Measurements from ENCODE around the gene BCR. TPM values are rescaled to one million over a fixed set of nuclear protein-coding genes. Genes with fewer than 3 reads are reported as not detected.

The BCR gene
- total RNA-seq, 2 experiments from 2014 or later: 30.4 to 32.0 TPM

DNA sequence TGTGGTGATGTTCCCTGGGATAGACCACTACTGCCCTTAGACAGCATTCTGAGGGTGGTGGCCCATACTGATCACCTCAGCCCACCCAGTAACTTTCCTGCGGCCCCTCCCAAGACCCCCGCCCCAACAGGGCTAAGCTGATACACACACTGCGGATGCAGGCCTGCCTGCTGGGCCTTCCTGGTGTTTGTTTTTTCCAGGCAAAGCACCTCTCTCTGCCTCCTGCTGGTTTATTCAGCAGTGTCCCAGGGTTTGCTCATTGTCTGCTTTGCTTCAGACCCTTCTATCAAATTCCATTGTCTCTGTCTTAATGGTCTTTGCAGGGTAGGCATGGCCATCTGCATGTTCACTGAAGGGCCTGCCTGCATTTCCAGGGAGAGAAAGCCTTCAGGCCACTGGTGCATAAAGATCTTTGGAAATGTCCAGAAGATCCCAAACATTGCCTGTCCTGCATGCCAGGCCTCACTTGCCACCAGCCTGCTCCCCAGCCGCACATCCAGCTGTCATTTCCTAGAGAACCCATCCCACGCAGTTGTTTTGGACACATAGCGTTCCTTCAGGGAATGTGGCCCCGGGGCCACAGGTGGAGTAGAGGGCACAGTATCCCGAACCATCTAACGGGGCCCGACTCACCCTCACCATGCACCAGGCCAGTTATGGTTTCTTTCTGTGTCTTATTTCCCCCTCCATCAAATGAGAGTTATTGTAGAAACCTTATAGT lies 50.2 kb downstream of the BCR start:
- no peak for DNase-seq
- TF ChIP-seq, protein P1, sequence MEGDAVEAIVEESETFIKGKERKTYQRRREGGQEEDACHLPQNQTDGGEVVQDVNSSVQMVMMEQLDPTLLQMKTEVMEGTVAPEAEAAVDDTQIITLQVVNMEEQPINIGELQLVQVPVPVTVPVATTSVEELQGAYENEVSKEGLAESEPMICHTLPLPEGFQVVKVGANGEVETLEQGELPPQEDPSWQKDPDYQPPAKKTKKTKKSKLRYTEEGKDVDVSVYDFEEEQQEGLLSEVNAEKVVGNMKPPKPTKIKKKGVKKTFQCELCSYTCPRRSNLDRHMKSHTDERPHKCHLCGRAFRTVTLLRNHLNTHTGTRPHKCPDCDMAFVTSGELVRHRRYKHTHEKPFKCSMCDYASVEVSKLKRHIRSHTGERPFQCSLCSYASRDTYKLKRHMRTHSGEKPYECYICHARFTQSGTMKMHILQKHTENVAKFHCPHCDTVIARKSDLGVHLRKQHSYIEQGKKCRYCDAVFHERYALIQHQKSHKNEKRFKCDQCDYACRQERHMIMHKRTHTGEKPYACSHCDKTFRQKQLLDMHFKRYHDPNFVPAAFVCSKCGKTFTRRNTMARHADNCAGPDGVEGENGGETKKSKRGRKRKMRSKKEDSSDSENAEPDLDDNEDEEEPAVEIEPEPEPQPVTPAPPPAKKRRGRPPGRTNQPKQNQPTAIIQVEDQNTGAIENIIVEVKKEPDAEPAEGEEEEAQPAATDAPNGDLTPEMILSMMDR (IDR thresholded peaks at IDR 0.05): no peak
- H3K27ac Mint-ChIP-seq: no peak overlapping the region
- H3K4me1 Mint-ChIP-seq (ENCODE audit: low read depth): peaks cover 54% of the 10 kb centered on the region
- CTCF ChIA-PET: no interaction called here
- POLR2A ChIA-PET: interaction anchor here (1.7 kb wide), 1 partner anchor 11 kb away, joined by 4 read pairs; no protein-coding TSS in a partner anchor
- H3K4me3 Mint-ChIP-seq: no peak overlapping the region
- peaks cover 22% of the 10 kb centered on the region for H3K9me3 Mint-ChIP-seq
- intact Hi-C loops (cut with micrococcal nuclease): no loop called here
- H3K36me3 Mint-ChIP-seq (ENCODE audit: low read depth): peaks cover 45% of the 10 kb centered on the region
- H3K27me3 Mint-ChIP-seq: no peaks in the 10 kb centered on the region
- no peak for ATAC-seq

- Mint-ChIP-seq H3K27me3 (no peaks in the 10 kb centered on the region), H3K4me3 (no peak overlapping the region), H3K36me3 (ENCODE audit: low read depth) (peaks cover 50% of the 10 kb centered on the region), H3K27ac (no peak overlapping the region), H3K9me3 (peaks cover 22% of the 10 kb centered on the region), H3K4me1 (ENCODE audit: low read depth) (peaks cover 52% of the 10 kb centered on the region)
- intact Hi-C loops (cut with micrococcal nuclease): no loop called here
- ATAC-seq (no peak), DNase-seq (no peak)
- TF ChIP-seq, protein P1 (IDR thresholded peaks at IDR 0.05): no peak
- POLR2A ChIA-PET: interaction anchor here (1.7 kb wide), 1 partner anchor 10 kb away, joined by 4 read pairs; no protein-coding TSS in a partner anchor
- CTCF ChIA-PET: no interaction called here
Measured at GRCh38 chr22:23231471-23232093, 51.3 kb downstream of the BCR start.

DNA sequence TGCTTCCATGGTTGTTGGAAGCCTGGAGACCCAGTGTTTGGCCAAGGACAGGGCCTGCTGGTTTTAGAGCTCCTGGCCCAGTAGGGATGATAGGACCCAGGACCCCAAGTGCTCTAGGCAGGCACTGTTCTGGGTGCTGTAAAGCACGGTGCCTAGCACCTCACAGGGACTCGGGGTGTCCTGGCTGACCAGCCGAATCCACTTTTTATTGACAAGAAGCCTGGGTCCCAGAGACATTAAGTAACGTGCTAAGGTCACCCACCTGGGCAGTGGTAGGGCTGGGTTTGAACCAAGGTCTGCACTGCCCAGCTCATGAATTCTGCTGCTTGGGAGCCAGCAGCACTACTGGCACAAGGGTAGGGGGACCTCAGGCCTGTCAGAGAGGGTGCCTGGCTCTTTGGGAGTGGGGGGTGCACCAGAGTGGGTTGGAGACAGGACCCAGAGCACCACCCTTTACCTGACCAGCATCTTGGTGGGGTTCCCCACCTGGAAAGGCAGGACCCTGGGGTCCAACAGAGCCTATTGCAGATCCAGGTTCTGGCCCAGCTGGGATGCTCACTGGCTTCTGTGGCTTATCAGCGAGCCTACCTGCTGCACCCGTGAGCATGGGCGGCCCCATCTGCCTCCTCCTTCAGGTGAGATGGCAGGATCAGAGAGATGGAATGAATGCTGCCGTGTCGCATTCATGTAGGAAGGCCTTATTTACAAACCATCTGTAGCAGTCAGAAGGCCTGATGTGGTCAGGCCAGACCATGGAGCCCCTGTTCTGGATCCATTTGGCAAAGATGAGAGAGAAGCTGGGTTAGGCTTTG lies 52.0 kb downstream of the BCR start:
- H3K27ac Mint-ChIP-seq: no peak overlapping the region

GRCh38 chr22:23233084-23233531 lies 52.8 kb downstream of the BCR start:
- CTCF ChIA-PET: interaction anchor here (1.1 kb wide), 1 partner anchor 49 kb away, joined by 3 read pairs; no protein-coding TSS in a partner anchor
- no peak for ATAC-seq
- Mint-ChIP-seq H3K4me3 (no peak overlapping the region), H3K27me3 (no peaks in the 10 kb centered on the region), H3K4me1 (ENCODE audit: low read depth) (peaks cover 53% of the 10 kb centered on the region), H3K36me3 (ENCODE audit: low read depth) (peaks cover 39% of the 10 kb centered on the region), H3K9me3 (peaks cover 15% of the 10 kb centered on the region), H3K27ac (peak overlapping the region; percentile 16)
- intact Hi-C loops (cut with micrococcal nuclease): no loop called here
- DNase-seq: no peak
- POLR2A ChIA-PET: interaction anchor here (0.5 to 0.9 kb wide), 2 partner anchors 17 to 51 kb away, joined by 3 read pairs; no protein-coding TSS in a partner anchor
- TF ChIP-seq, protein P1 (IDR thresholded peaks at IDR 0.05): no peak

More for the DNA sequence above, 52.0 kb downstream of the BCR start:
- H3K36me3 Mint-ChIP-seq (ENCODE audit: low read depth): peaks cover 47% of the 10 kb centered on the region
- H3K4me3 Mint-ChIP-seq: no peak overlapping the region
- TF ChIP-seq, protein P1 (IDR thresholded peaks at IDR 0.05): no peak
- H3K27me3 Mint-ChIP-seq: no peaks in the 10 kb centered on the region
- H3K9me3 Mint-ChIP-seq: peaks cover 21% of the 10 kb centered on the region
- CTCF ChIA-PET: interaction anchor here (0.5 to 1.1 kb wide), 2 partner anchors 50 to 272 kb away, joined by 3 read pairs; no protein-coding TSS in a partner anchor
- POLR2A ChIA-PET: interaction anchor here (0.5 to 1.7 kb wide), 4 partner anchors 9 to 50 kb away, joined by 3 to 4 read pairs (median 3); no protein-coding TSS in a partner anchor
- H3K4me1 Mint-ChIP-seq (ENCODE audit: low read depth): peaks cover 53% of the 10 kb centered on the region
- intact Hi-C loops (cut with micrococcal nuclease): no loop called here
- DNase-seq: no peak
- ATAC-seq: no peak

Data from activated CD8-positive, alpha-beta T cell treated with anti-CD3 and anti-CD28 coated beads for 36 hours (primary cell).